Thoracic aorta (tissue), 2 donors: ENCODE measurements around the gene MACO1. TPM values are rescaled to one million over a fixed set of nuclear protein-coding genes. Genes with fewer than 3 reads are reported as not detected.

Experiments used
- ATAC-seq: fragments of 150-250 bp; one replicate; pipeline ENCODE4 v1.8.0; 2017; ENCODE audit warnings: low read depth; ENCODE audit not compliant: insufficient number of reproducible peaks, low FRiP score
- DNase-seq: peaks from one replicate; pipeline ENCODE4 v3.0.0-alpha.2; 2020; ENCODE audit warnings: low spot score
- H3K27ac ChIP-seq, 2 donors: fragments of 200-600 bp; sonication (generic); 1 replicate in 1 of 2; 2 replicates in 1 of 2; pipeline ENCODE4 v1.5.1; 2016; ENCODE audit warnings: mild to moderate bottlenecking in 2 of 2, moderate library complexity in 2 of 2
- H3K27me3 ChIP-seq: fragments of 200-600 bp; sonication (generic); replicated peaks from 2 replicates; pipeline ENCODE4 v1.6.0; 2016; ENCODE audit warnings: mild to moderate bottlenecking; ENCODE audit not compliant: insufficient read depth
- H3K36me3 ChIP-seq: fragments of 200-600 bp; sonication (generic); one replicate; pipeline ENCODE4 v1.5.1; 2016
- H3K4me1 ChIP-seq, 2 donors: fragments of 200-600 bp; sonication (generic); 1 replicate in 1 of 2; 2 replicates in 1 of 2; pipeline versions ENCODE4 v1.5.1 to v1.6.0; 2016; ENCODE audit warnings: low read depth in 2 of 2, mild to moderate bottlenecking in 1 of 2; ENCODE audit not compliant: control insufficient read depth in 1 of 2
- H3K4me3 ChIP-seq: fragments of 200-600 bp; sonication (generic); 2 replicates; pipeline ENCODE4 v1.5.1; 2016; ENCODE audit warnings: mild to moderate bottlenecking
- H3K9me3 ChIP-seq: fragments of 200-600 bp; sonication (generic); 2 replicates; pipeline ENCODE4 v1.5.1; 2016
- total RNA-seq, 2 donors: library from RNA; depleted of rRNA; stranded (reverse); fragments of >200 nt; gene quantifications; one replicate each; pipeline versions ENCODE4 v1.1.0 to v1.2.3, GENCODE V29; 2016
- TF ChIP-seq, protein P1 (sequence below): fragments of 200-600 bp; sonication (generic); IDR thresholded peaks from one replicate; pipeline ENCODE4 v1.5.1; 2019; ENCODE audit warnings: antibody characterized with exemption

MACO1 gene
- total RNA-seq, 2 donors from 2014 or later, result 15.2 to 18.8 TPM

DNA sequence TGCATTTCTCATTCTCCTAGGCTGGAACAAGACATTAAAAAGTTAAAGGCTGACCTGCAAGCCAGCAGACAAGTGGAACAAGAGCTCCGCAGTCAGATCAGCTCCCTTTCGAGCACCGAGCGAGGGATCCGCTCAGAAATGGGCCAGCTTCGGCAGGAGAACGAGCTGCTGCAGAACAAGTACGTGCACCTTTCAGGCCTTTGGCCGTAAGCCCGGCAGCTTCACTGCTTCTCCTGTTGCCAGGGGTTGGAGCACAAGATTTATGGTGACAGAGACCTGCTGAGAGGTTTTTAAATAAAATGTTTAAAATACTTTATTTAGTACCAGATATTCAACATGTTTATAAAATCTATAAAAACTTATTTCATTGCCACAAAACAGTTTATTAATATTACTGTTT, 53.4 kb downstream of the MACO1 start:
- peaks cover 8% of the 10 kb centered on the region for H3K36me3 ChIP-seq
- H3K4me3 ChIP-seq, result no peak overlapping the region
- TF ChIP-seq, protein P1, sequence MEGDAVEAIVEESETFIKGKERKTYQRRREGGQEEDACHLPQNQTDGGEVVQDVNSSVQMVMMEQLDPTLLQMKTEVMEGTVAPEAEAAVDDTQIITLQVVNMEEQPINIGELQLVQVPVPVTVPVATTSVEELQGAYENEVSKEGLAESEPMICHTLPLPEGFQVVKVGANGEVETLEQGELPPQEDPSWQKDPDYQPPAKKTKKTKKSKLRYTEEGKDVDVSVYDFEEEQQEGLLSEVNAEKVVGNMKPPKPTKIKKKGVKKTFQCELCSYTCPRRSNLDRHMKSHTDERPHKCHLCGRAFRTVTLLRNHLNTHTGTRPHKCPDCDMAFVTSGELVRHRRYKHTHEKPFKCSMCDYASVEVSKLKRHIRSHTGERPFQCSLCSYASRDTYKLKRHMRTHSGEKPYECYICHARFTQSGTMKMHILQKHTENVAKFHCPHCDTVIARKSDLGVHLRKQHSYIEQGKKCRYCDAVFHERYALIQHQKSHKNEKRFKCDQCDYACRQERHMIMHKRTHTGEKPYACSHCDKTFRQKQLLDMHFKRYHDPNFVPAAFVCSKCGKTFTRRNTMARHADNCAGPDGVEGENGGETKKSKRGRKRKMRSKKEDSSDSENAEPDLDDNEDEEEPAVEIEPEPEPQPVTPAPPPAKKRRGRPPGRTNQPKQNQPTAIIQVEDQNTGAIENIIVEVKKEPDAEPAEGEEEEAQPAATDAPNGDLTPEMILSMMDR, result no peak
- H3K9me3 ChIP-seq, result no peaks in the 10 kb centered on the region
- ATAC-seq (no peak), DNase-seq (no peak)
- no peaks in the 10 kb centered on the region for H3K27me3 ChIP-seq
- H3K27ac ChIP-seq, result no peak overlapping the region
- H3K4me1 ChIP-seq, result peaks cover 4 to 18% of the 10 kb centered on the region in 2 donors

DNA sequence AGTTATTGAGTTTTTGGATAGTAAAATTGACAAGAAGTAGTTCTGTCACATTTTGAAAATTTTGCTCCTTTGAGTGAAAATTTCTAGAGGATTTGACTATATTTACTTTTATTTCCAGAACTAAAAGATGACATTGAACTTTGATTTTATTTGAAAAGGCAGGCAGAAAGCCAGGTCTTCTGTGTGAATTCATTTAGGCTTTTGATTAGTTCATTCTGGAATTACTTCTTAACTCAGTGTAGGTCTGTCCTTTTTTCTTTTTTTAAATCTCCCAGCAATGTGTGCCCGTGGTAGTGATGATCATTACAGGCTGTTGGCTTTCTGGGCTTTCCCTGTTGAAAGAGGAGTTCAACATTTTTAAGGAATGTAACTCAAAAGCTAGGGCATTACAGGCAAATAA, 53.8 kb downstream of the MACO1 start:
- no peak for DNase-seq
- TF ChIP-seq, protein P1, result no peak

DNA sequence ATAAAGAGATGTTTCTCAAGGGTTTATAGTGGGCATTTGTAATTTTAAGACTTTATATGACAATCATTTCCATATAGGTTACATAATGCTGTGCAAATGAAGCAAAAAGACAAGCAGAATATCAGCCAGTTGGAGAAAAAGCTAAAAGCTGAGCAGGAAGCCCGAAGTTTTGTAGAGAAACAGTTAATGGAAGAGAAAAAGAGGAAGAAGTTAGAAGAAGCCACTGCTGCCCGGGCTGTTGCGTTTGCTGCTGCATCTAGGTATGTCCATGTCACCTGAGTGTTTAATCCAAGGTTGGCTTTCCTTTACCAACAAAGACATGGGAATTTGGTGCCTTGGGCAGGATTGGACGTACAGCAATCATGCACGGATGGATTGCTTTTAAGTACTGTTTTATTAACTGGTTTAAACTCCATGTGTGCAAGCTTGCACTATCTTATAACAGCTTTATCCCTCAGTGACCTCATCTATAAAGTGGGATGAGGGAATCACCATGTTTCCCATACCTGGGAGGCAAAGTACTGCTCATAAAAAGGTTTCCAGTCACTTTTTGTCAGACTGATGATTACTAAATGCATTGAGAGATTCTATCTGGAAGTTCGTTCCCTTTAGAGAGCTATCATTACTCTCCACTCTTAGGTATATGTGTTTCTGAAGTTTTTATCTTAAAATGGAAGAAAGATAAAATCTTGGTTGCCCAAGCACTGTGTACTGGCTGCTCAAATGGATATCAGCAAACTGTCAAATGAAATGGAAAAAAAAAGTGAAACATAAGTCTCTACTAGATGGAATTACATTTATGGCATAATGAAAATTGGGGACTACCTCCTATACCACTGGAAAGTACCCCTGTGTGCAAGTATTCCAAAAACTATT, 55.1 kb downstream of the MACO1 start:
- H3K27ac ChIP-seq, result no peak overlapping the region
- DNase-seq, result no peak
- no peaks in the 10 kb centered on the region for H3K27me3 ChIP-seq
- ATAC-seq, result no peak
- TF ChIP-seq, protein P1, result no peak
- no peak overlapping the region for H3K4me3 ChIP-seq
- peaks cover 4 to 18% of the 10 kb centered on the region in 2 donors for H3K4me1 ChIP-seq
- H3K9me3 ChIP-seq, result no peaks in the 10 kb centered on the region
- H3K36me3 ChIP-seq, result peaks cover 17% of the 10 kb centered on the region

More for the DNA sequence above, 53.8 kb downstream of the MACO1 start:
- no peak overlapping the region for H3K27ac ChIP-seq
- peaks cover 12% of the 10 kb centered on the region for H3K36me3 ChIP-seq
- no peak for ATAC-seq
- H3K4me3 ChIP-seq, result no peak overlapping the region
- no peaks in the 10 kb centered on the region for H3K27me3 ChIP-seq
- no peaks in the 10 kb centered on the region for H3K9me3 ChIP-seq
- H3K4me1 ChIP-seq, result peaks cover 4 to 18% of the 10 kb centered on the region in 2 donors

DNA sequence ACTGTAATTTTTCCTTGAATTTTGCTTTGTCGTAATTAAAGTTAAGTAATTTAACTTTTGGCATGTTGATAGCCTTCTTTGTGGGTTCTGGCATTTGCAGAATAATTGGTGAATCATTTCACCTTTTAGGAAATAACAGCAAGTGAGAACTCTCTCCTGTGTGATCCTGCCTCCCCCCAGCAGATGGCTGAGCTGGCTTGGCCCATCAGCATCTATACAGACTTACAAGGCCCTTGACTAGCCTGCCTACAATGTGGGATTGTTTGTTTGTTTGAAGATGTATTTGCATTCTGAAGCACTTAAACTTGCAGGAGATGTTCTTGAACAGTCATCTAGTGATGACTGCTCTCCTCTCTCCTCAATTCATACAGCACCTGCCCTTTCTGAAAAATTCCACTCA, 55.9 kb downstream of the MACO1 start:
- Histone ChIP-seq H3K4me3 (no peak overlapping the region), H3K4me1 (peaks cover 4 to 18% of the 10 kb centered on the region in 2 donors), H3K36me3 (peaks cover 24% of the 10 kb centered on the region), H3K9me3 (no peaks in the 10 kb centered on the region), H3K27ac (no peak overlapping the region), H3K27me3 (no peaks in the 10 kb centered on the region)
- TF ChIP-seq, protein P1, result no peak
- DNase-seq, result no peak
- ATAC-seq, result no peak

DNA sequence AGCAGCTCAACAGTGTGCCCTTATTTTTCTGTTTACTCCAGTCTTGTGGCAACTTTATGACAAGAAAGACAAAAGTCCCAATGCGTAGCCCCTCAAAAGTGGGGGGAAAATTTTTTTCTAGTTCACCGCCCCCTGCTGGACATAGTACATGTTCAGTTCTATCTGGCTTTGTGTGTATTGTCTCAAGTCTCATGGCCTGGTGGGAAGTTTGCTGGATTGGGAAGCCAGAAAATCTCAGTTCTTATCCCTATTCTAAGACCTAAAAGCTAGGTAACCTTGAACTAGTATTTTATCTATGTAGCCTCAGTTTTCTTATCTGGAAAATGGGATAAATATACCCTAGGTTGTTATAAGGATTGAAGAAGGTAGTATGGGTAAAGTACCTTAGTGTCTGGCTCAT, 56.9 kb downstream of the MACO1 start:
- peaks cover 33% of the 10 kb centered on the region for H3K36me3 ChIP-seq

More for the DNA sequence above, 56.9 kb downstream of the MACO1 start:
- TF ChIP-seq, protein P1, result peak; percentile 34
- H3K27ac ChIP-seq, result no peak overlapping the region
- no peak for ATAC-seq
- no peak for DNase-seq
- peaks cover 4 to 18% of the 10 kb centered on the region in 2 donors for H3K4me1 ChIP-seq
- no peaks in the 10 kb centered on the region for H3K9me3 ChIP-seq
- no peaks in the 10 kb centered on the region for H3K27me3 ChIP-seq
- no peak overlapping the region for H3K4me3 ChIP-seq
